ENCODE measurements around the gene TCP11L2. TPM values are rescaled to one million over a fixed set of nuclear protein-coding genes. Genes with fewer than 3 reads are reported as not detected.

Gene TCP11L2
- total RNA-seq, 1 donor from 2014 or later: 126 TPM

GRCh38 chr12:106276032-106276740 is 26.3 kb upstream of the TCP11L2 start:
- Histone ChIP-seq H3K4me3 (no peak overlapping the region), H3K36me3 (no peaks in the 10 kb centered on the region), H3K9me3 (replicated peaks) (no peaks in the 10 kb centered on the region), H3K27me3 (ENCODE audit: low read depth) (no peaks in the 10 kb centered on the region), H3K27ac (replicated peaks) (no peak overlapping the region), H3K4me1 (peaks cover 9% of the 10 kb centered on the region)
- DNase-seq: no peak
- intact Hi-C loops (cut with micrococcal nuclease): no loop called here
- no peak for TF ChIP-seq CTCF (IDR thresholded peaks at IDR 0.05; ENCODE audit: borderline replicate concordance)

GRCh38 chr12:106280106-106280505 is 22.4 kb upstream of the TCP11L2 start:
- no peak for DNase-seq
- H3K4me3 ChIP-seq: no peak overlapping the region
- H3K9me3 ChIP-seq (replicated peaks): peaks cover 7% of the 10 kb centered on the region
- no peak for TF ChIP-seq CTCF (IDR thresholded peaks at IDR 0.05; ENCODE audit: borderline replicate concordance)
- intact Hi-C loops (cut with micrococcal nuclease): loop anchor here (5.0 kb wide), 1 partner anchor 53 kb away; no protein-coding TSS in a partner anchor
- H3K4me1 ChIP-seq: peaks cover 32% of the 10 kb centered on the region
- H3K36me3 ChIP-seq: no peaks in the 10 kb centered on the region
- H3K27me3 ChIP-seq (ENCODE audit: low read depth): no peaks in the 10 kb centered on the region
- peak overlapping the region; percentile 5 for H3K27ac ChIP-seq (replicated peaks)

GRCh38 chr12:106281056-106281782 is 21.3 kb upstream of the TCP11L2 start:
- peak overlapping the region; percentile 53 for H3K27ac ChIP-seq (replicated peaks)
- intact Hi-C loops (cut with micrococcal nuclease): loop anchor here (5.0 kb wide), 1 partner anchor 54 kb away; no protein-coding TSS in a partner anchor

GRCh38 chr12:106281804-106282203 is 20.7 kb upstream of the TCP11L2 start:
- Histone ChIP-seq H3K27ac (replicated peaks) (peak overlapping the region; percentile 53), H3K9me3 (replicated peaks) (peaks cover 7% of the 10 kb centered on the region), H3K36me3 (no peaks in the 10 kb centered on the region), H3K4me1 (peaks cover 33% of the 10 kb centered on the region), H3K4me3 (no peak overlapping the region), H3K27me3 (ENCODE audit: low read depth) (no peaks in the 10 kb centered on the region)
- no peak for DNase-seq
- no peak for TF ChIP-seq CTCF (IDR thresholded peaks at IDR 0.05; ENCODE audit: borderline replicate concordance)
- intact Hi-C loops (cut with micrococcal nuclease): loop anchor here (5.0 kb wide), 1 partner anchor 55 kb away; no protein-coding TSS in a partner anchor

More at GRCh38 chr12:106281056-106281782, 21.3 kb upstream of the TCP11L2 start:
- TF ChIP-seq CTCF (IDR thresholded peaks at IDR 0.05; ENCODE audit: borderline replicate concordance): no peak
- Histone ChIP-seq H3K36me3 (no peaks in the 10 kb centered on the region), H3K4me3 (no peak overlapping the region), H3K27me3 (ENCODE audit: low read depth) (no peaks in the 10 kb centered on the region), H3K9me3 (replicated peaks) (peaks cover 7% of the 10 kb centered on the region), H3K4me1 (peaks cover 33% of the 10 kb centered on the region)
- no peak for DNase-seq

- Histone ChIP-seq H3K27me3 (ENCODE audit: low read depth) (no peaks in the 10 kb centered on the region), H3K36me3 (no peaks in the 10 kb centered on the region), H3K27ac (replicated peaks) (no peak overlapping the region), H3K4me3 (no peak overlapping the region), H3K4me1 (peaks cover 33% of the 10 kb centered on the region), H3K9me3 (replicated peaks) (peaks cover 7% of the 10 kb centered on the region)
- TF ChIP-seq CTCF (IDR thresholded peaks at IDR 0.05; ENCODE audit: borderline replicate concordance): peak; percentile 78
- intact Hi-C loops (cut with micrococcal nuclease): loop anchor here (5.0 kb wide), 1 partner anchor 55 kb away; no protein-coding TSS in a partner anchor
- peak; percentile 38 for DNase-seq
Measured at GRCh38 chr12:106282457-106283097, 20.0 kb upstream of the TCP11L2 start.

Data from left ventricle myocardium inferior (tissue), 1 donor.